K562 (cell line): Measurements from ENCODE around the gene CPED1. TPM values are rescaled to one million over a fixed set of nuclear protein-coding genes. Genes with fewer than 3 reads are reported as not detected.
A peak's percentile ranks its signal among the peaks of the same experiment; 100 is the strongest.

ENCODE experiments used
- CBX1 ChIP-seq: sonication (generic); IDR thresholded peaks from 2 replicates; pipeline ENCODE4 v1.6.1; 2016; ENCODE audit warnings: antibody characterized with exemption, low read depth, mild to moderate bottlenecking
- FOXK2 ChIP-seq, 2 experiments: fragments of 450-650 bp; IDR thresholded peaks in 1 of 2; conservative IDR thresholded peaks in 1 of 2; 2 replicates each; pipeline ENCODE4 v1.6.1; 2016; ENCODE audit warnings: low read depth in 2 of 2, mild to moderate bottlenecking in 1 of 2
- RBM39 ChIP-seq: fragments of 200-400 bp; formaldehyde crosslinking; optimal IDR thresholded peaks from 2 replicates; pipeline ENCODE3; 2018; ENCODE audit warnings: low read depth, low read length
- SAP30 ChIP-seq: fragments of 200-600 bp; sonication (generic); IDR thresholded peaks from 2 replicates; pipeline ENCODE4 v1.6.1; 2012; ENCODE audit warnings: borderline replicate concordance, low read depth, mild to moderate bottlenecking, moderate library complexity, low read length, control low read depth, inconsistent platforms; ENCODE audit not compliant: insufficient read depth, poor library complexity, severe bottlenecking
- SIRT6 ChIP-seq: IDR thresholded peaks from one replicate; pipeline ENCODE4 v1.6.1; 2012; ENCODE audit warnings: low read depth, mild to moderate bottlenecking, control low read depth, inconsistent platforms, low read length, moderate library complexity
- ZNF253 ChIP-seq: fragments of 250-450 bp; sonication (Bioruptor Pico); conservative IDR thresholded peaks from 2 replicates; pipeline ENCODE4 v1.6.1; 2021; ENCODE audit warnings: mild to moderate bottlenecking
- ZNF79 ChIP-seq: fragments of 250-450 bp; sonication (Bioruptor Pico); IDR thresholded peaks from 2 replicates; pipeline ENCODE4 v1.4.0; 2020; ENCODE audit warnings: low read depth, mild to moderate bottlenecking, moderate library complexity
- polyA plus RNA-seq, 8 experiments: library from polyadenylated mRNA; depleted of rRNA in 4 of 8; stranded (reverse) in 5 of 8; unstranded in 3 of 8; fragments of >200 nt; fragmentation: Nextera tagmentation in 2 of 8; fragmentation: Illumina TruSeq in 1 of 8; extraction: Ambion mirVana in 2 of 8; extraction: Trizol in 1 of 8; gene quantifications; 2 replicates each; pipeline versions ENCODE4 v1.2.1 to v1.2.3, GENCODE V29; 2011 to 2014; ENCODE audit warnings: inconsistent platforms in 1 of 8, missing spikeins in 1 of 8
- total RNA-seq, 7 experiments: library from RNA; depleted of rRNA in 6 of 7; stranded (reverse); fragments of >200 nt in 6 of 7; fragmentation: Illumina TruSeq in 2 of 7; extraction: Trizol in 2 of 7; gene quantifications; 2 replicates each; pipeline versions ENCODE4 v1.2.1 to v1.2.3, GENCODE V29; 2011 to 2021; ENCODE audit warnings: low replicate concordance in 1 of 7
- TF ChIP-seq, protein P1 (sequence below): fragments of 250-450 bp; sonication (Bioruptor Pico); IDR thresholded peaks from 2 replicates; pipeline ENCODE4 v1.5.1; 2021; ENCODE audit warnings: mild to moderate bottlenecking
- TF ChIP-seq, protein P2 (sequence below), 2 experiments: fragments of 450-650 bp; IDR thresholded peaks; 2 replicates each; pipeline ENCODE4 v1.6.1; 2016; ENCODE audit warnings: mild to moderate bottlenecking in 2 of 2, borderline replicate concordance in 1 of 2, low read depth in 1 of 2, moderate library complexity in 1 of 2
- TF ChIP-seq, protein P3 (sequence below), 2 experiments: fragments of 450-650 bp in 1 of 2; sonication (generic) in 1 of 2; formaldehyde crosslinking in 1 of 2; IDR thresholded peaks in 1 of 2; conservative IDR thresholded peaks in 1 of 2; 2 replicates each; pipeline versions ENCODE4 v1.6.1 to v1.8.1; 2016 to 2023; ENCODE audit warnings: mild to moderate bottlenecking in 2 of 2, moderate library complexity in 2 of 2, inconsistent platforms in 1 of 2, missing genetic modification reagents in 1 of 2
- TF ChIP-seq, protein P4 (sequence below): fragments of 250-450 bp; sonication (Bioruptor Pico); IDR thresholded peaks from 2 replicates; pipeline ENCODE4 v1.8.0; 2021; ENCODE audit warnings: moderate library complexity, mild to moderate bottlenecking, inconsistent platforms
- TF ChIP-seq, protein P5 (sequence below): IDR thresholded peaks from 2 replicates; pipeline ENCODE4 v1.6.1; 2014; ENCODE audit warnings: antibody characterized with exemption

The CPED1 gene
- total and polyA plus RNA-seq, 9 of the 15 experiments (the other 6 are each of a cell fraction or from before 2014, with no cell fraction given) = 195 to 393 (median 290) TPM

DNA sequence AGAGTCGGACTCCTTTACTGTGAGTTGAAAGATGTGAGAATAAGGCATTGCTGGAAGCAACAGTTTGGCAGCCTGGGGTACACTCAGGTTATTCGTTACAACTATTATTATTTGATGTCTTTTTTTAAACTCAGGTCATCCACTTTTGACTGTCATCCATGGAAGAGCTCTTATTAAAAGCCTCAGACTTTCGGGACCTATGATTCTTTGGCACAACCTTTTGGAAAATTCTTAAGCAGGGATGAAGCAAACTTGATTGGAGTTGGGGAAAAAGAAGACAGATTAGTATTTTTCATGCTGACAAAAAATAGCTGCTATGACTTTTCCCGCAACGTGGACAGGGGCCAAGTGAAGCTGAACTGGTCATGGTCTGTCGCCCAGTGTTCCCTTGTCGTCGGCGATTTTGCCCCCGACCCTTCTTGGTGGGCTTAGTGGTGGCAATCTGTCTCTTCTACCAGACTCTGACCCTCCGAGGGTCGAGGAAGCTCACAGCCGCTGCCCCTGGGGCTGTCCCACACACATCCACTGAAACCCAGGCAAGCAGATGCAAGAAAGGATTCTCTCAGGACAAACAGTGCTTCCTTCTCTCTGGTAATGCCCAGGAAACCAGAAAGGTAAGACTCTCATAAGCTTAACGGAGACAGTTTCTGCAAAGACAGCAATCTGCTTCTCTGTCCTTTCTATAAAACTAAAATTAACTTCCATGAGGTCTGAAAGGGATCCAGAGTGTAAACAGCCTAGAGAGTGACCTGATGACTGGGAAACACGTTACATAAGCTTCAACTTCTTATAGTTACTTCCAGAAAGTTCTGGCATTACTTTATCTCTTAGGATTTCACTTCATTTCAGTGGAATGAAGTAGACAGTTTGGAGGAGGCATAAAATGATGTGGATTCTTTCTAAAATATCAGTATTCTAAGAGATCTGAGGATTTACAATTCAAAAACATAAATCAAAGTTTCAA is 1.0 kb downstream of the CPED1 start (continued):
- TF ChIP-seq, protein P1, sequence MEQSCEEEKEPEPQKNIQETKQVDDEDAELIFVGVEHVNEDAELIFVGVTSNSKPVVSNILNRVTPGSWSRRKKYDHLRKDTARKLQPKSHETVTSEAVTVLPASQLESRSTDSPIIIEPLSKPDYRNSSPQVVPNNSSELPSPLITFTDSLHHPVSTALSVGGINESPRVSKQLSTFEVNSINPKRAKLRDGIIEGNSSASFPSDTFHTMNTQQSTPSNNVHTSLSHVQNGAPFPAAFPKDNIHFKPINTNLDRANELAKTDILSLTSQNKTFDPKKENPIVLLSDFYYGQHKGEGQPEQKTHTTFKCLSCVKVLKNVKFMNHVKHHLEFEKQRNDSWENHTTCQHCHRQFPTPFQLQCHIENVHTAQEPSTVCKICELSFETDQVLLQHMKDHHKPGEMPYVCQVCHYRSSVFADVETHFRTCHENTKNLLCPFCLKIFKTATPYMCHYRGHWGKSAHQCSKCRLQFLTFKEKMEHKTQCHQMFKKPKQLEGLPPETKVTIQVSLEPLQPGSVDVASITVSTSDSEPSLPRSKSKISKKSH (CRISPR knock-in tag) = no peak
- TF ChIP-seq SIRT6 = no peak
- TF ChIP-seq ZNF253 (CRISPR knock-in tag) = no peak
- TF ChIP-seq FOXK2 (conservative IDR thresholded peaks at IDR 0.05 in 1 of 2, IDR thresholded peaks at IDR 0.05 in 1 of 2; ENCODE audit: low read depth in 2 of 2) = peak in 1 of 2 experiments; percentile 55; a peak in 1 of 4 replicates
- TF ChIP-seq SAP30 = peak; percentile 64
- TF ChIP-seq CBX1 = no peak
- TF ChIP-seq, protein P2, sequence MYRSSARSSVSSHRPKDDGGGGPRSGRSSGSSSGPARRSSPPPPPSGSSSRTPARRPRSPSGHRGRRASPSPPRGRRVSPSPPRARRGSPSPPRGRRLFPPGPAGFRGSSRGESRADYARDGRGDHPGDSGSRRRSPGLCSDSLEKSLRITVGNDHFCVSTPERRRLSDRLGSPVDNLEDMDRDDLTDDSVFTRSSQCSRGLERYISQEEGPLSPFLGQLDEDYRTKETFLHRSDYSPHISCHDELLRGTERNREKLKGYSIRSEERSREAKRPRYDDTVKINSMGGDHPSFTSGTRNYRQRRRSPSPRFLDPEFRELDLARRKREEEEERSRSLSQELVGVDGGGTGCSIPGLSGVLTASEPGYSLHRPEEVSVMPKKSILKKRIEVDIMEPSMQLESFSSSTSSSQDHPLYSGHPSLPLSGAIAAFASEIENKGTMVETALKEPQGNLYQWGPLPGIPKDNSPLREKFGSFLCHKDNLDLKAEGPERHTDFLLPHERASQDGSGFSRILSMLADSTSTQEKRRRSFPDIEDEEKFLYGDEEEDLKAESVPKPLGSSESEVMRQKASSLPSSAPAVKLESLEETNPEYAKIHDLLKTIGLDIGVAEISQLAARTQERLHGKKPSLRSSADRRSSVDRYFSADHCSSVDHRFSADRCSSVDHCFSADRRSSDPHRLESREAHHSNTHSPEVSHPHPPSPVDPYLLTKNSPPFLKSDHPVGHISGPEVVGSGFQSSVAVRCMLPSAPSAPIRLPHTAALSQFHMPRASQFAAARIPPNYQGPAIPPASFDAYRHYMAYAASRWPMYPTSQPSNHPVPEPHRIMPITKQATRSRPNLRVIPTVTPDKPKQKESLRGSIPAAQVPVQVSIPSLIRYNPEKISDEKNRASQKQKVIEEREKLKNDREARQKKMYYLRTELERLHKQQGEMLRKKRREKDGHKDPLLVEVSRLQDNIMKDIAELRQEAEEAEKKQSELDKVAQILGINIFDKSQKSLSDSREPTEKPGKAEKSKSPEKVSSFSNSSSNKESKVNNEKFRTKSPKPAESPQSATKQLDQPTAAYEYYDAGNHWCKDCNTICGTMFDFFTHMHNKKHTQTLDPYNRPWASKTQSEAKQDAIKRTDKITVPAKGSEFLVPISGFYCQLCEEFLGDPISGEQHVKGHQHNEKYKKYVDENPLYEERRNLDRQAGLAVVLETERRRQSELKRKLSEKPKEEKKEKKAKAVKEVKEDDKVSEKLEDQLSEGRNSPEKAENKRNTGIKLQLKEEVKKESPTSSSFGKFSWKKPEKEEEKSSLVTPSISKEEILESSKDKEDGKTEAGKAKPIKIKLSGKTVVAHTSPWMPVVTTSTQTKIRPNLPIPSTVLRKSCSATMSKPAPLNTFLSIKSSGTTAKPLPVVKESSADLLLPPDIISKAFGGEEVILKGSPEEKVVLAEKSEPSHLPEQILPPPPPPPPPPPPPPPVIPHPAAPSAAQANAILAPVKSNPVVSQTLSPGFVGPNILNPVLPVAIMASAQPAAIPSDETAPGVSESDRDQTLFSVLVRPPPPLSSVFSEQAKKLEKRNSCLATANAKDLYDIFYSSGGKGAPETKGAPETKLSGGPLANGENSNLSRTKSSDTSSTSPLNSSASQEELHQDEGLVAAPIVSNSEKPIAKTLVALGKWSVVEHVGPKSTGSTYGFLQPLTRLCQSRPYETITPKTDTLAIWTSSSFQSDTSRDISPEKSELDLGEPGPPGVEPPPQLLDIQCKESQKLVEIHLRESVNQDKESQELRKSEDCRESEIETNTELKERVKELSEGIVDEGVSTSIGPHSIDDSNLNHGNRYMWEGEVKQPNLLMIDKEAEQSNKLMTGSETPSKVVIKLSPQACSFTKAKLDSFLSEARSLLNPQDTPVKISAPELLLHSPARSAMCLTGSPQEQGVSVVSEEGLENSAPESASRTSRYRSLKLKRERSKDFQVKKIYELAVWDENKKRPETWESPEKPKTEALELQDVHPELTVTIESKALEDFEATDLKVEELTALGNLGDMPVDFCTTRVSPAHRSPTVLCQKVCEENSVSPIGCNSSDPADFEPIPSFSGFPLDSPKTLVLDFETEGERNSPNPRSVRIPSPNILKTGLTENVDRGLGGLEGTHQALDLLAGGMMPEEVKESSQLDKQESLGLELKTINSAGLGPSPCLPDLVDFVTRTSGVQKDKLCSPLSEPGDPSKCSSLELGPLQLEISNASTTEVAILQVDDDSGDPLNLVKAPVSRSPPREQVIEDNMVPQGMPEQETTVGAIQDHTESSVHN (IDR thresholded peaks at IDR 0.05; ENCODE audit: borderline replicate concordance in 1 of 2, low read depth in 1 of 2) = no peak
- TF ChIP-seq, protein P3, sequence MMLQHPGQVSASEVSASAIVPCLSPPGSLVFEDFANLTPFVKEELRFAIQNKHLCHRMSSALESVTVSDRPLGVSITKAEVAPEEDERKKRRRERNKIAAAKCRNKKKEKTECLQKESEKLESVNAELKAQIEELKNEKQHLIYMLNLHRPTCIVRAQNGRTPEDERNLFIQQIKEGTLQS (IDR thresholded peaks at IDR 0.05) = no peak
- TF ChIP-seq, protein P3 (CRISPR knock-in tag; conservative IDR thresholded peaks at IDR 0.05) = no peak
- TF ChIP-seq, protein P4, sequence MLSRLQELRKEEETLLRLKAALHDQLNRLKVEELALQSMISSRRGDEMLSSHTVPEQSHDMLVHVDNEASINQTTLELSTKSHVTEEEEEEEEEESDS = no peak
- TF ChIP-seq RBM39 = no peak
- TF ChIP-seq, protein P5, sequence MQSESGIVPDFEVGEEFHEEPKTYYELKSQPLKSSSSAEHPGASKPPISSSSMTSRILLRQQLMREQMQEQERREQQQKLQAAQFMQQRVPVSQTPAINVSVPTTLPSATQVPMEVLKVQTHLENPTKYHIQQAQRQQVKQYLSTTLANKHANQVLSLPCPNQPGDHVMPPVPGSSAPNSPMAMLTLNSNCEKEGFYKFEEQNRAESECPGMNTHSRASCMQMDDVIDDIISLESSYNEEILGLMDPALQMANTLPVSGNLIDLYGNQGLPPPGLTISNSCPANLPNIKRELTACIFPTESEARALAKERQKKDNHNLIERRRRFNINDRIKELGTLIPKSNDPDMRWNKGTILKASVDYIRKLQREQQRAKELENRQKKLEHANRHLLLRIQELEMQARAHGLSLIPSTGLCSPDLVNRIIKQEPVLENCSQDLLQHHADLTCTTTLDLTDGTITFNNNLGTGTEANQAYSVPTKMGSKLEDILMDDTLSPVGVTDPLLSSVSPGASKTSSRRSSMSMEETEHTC = no peak
- TF ChIP-seq ZNF79 (CRISPR knock-in tag) = no peak
